Activated gamma-delta T cell treated with Interleukin-2 at 50 U/mL for 16 hours (primary cell): Measurements from ENCODE around the gene RAB15.
A peak's percentile ranks its signal among the peaks of the same experiment; 100 is the strongest.

Source experiments
- DNase-seq: peaks from one replicate; pipeline ENCODE4 v3.0.0-alpha.2; 2020

The RAB15 gene

DNA sequence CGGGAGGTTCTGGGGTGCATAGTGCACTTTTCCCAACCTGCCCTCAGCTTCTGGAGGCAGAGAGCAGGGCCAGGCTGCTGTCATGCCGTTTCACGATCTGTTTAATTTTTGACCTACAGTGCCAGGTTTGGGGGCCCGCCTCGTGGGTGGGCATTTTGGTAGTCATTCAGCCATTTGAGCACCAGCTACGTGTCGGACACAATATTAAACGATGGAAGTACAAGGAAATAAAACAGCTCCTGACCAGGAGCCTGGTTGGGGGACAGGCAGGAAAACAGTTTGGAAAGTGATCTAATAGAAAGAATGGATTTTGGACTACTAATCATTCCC, 15.3 kb upstream of the RAB15 start:
- DNase-seq: no peak

DNA sequence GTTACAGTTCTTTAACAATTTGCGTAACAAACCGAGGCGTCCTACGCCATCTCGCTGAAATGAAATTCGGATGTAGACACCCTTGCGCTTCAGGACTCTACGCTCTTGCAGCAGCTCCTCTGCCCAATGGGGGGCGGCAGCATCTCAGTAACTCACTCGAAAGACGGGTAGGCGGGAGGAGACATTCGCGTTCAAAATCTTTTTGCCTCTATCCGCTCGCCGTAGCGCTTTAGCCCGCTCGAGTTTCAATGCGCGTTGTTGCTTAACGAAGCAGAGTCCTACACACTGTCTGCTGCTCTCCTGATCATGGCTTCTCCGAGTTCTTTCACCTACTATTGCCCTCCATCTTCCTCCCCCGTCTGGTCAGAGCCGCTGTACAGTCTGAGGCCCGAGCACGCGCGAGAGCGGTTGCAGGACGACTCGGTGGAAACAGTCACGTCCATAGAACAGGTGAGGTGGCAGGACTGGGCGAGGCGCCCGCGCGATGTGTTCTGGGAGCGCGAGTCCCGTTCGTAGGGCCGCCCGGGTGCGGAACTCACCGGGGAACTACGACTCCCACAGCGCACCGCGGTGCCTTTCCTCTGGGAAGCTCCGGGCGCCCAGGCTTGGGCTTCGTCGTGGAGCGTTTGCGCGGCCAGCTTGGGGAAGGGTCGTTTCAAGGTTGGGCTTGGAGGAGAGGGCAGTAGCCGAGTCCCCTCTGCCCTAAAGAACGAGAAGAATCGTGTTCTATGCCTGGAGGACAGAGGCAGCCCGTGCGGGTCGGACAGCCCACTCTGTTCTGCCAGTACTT, 14.7 kb upstream of the RAB15 start, which contains the start of gene FNTB:
TSS of gene FNTB (plus strand) at position 248 of the 790 bp plus-strand sequence. CDS start at position 307, 59 bp downstream.
- DNase-seq: peak; percentile 90

DNA sequence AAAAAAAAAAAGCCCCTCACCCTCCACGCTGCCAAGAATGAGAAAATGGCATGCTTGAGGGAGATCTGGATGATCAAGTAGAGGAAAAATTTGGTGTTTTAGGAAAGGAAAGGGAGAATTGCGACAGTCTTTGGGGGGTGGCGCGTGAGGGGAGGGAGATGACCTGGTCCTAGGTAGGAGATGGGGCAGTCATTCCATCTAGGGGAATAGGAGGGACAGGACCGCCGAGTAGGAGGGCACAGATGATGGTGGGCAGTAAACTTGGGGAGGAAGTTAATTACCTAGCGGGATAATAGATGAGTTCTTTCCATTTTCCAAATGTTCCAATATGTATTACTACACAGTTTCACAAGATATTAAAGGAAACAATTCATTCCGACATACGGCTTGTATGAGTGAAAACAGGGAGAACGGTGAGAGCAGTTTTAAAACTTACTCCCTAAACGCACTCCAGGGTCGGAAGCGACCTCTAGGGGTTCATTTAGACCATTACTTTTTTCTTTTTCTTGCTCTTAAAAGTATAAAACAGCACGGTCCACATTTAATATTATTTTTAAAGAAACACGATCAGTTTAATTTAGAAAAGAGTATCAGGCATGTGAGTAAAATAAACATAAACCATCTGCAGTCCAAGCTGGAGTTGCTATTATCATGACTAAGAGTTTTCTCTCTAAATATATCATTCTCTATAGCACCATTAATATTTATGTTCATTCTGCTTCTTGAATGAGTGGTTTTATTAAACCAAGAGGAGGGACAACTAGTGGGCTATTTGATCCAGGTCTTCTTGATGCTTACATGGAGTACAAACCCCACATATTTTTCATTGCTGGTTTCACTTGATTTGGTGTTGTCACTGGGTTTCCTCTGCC, 11.5 kb upstream of the RAB15 start:
- DNase-seq: peak; percentile 31

DNA sequence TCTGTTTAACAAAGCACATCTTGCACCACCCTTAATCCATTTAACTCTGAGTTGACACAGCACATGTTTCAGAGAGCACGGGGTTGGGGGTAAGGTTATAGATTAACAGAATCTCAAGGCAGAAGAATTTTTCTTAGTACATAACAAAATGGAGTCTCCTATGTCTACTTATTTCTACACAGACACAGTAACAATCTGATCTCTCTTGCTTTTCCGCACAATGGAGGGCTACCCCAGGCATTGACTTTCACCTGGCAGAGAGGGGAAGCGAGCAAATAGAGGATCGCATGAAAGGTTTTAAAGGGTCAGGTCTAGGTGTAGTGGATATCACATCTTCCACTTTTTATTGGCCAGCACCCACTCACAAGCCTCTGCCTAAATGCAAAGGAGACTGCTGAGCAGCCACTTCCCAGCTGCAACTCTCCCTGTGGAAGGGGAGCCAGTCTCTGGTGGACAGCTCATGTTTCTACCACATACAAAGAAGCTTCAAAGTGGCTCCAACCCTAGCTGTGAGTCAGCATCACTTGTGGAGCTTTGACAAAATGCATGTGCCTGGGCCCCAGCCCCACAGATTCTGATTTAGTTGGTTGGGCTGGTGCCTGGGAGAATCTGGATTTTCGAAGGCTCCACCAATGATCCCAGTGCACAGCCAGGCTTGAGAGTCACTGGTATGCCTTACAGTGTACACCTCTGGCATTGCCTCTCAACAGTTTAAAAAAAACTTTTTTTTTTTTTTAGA, 7.4 kb upstream of the RAB15 start:
- DNase-seq: no peak

DNA sequence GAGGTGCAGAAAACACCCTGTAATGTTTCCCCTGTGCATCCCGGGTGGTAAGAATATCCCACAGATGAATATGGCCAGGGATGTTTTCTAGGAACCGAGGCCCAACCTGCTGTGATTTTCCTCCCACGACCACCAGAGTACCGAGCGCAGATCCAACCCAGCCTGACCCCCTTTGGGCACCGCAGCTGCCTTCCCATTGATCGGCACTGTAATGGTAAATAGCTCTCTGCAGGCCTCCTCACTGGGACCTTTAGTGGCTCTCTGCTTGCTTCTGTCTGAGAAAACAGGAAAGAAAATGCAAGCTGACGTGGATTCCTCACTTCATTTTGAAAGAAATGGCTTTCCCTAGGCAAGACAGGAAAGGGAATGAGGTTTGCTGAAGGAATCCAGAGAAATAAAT, 2.4 kb upstream of the RAB15 start:
- no peak for DNase-seq

DNA sequence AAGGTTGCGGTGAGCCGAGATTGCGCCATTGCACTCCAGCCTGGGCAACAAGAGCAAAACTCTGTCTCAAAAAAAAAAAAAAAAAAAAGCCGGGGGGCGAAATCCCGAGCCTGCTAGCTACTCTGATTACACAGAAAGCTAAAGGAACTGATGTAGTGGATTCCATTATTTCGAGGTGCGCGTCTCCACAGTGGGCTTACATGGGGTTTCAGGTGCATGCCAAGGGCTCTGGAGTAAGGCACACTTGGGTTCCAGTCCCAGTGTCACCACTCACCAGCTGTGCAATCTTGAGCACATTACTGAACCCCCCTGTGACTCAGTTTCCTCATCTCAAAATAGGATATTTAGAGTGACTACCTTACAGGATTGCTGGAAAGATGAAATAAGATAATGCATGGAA, 1.7 kb upstream of the RAB15 start:
- no peak for DNase-seq

DNA sequence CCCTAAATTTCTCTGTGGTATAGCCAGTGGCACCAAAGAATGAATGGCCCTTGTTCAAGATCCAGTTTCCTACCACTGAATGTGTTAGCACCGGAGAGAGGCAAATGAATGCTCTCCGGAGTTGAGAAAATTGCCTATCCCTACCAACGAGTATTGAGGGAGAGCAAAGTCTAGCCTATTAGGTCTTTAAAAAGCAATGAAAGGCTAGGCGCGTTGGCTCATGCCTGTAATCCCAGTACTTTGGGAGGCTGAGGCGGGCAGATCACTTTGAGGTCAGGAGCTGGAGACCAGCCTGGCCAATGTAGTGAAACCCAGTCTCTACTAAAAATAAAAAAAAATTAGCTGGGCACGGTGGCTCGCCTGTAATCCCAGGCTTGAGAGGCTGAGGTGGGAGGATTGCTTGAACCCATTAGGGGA, 898 bp upstream of the RAB15 start:
- DNase-seq: no peak

DNA sequence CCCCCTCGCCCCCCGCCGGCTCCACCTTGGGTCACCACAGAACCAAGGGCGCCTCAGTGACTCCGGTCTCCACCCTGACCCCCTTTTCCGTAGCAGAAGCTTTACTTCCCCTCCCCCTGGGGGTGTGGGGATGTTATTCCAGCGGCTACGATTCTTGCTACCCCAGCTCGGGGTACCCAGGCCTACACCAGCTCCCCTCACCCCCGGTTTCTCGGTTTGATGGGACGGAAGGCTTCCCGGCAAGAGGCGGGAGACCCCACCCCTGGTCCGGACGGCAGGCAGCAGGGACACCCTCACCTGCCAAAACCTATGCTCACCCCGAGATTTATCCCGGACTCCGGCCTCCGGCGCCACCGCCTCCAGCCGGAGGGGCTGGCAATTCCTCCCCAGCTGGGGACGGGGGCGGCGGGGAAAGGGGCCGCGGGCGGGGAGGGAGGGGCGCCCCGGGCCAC, 619 bp downstream of the RAB15 start:
- DNase-seq: no peak

DNA sequence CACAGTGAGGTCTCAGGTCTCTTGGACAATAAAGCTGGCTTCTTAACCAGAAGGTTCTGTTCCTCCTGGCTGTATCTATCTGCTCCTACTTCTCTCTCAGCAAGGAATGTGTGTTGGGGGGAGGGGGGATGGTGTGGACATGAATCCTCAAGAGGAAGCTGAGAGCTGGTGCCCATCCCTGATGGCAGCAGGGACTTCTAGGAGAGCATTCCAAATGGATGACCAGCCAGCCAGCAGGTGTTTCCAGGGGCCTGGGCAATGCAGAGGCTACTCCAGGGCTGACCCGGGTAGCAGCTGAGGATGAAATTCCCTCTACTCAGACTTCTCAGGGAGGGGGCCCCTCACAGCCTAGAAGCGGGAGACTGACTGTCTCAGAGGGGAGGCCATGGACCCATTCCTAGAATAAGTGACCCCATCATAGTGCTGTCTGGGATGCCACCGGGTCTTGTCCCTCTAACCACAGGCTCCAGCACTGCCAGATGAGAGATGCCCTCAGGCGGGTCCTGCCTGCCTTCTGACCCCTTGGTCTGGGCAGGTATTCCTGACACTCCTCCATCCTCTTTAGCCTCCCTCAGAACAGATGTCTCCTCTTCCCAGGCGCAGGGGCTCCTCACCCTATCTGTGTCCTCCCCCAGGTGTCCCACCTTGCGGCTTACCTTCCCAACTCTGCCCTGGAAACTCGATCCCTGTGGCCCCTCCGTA, 1.2 kb downstream of the RAB15 start:
- DNase-seq: no peak

DNA sequence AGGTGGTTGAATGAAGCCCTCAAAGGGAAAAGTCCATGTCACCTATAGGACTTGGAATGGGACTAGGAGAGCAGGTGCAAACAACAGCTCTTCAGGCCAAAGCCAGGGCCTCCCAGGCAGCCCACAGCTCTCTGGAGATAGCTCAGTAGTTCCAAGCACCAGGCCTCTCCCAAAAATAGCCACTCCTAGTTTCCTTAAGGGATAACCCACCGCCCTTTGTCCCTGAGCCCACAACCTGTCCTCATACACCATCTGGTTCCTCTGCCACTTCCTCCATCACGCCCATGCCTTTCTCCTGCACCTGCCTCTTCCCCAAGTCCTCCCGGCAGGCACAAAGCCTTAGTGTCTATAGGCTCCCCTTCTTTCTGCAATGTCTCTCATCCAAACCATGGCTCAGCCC, 2.1 kb downstream of the RAB15 start:
- no peak for DNase-seq

DNA sequence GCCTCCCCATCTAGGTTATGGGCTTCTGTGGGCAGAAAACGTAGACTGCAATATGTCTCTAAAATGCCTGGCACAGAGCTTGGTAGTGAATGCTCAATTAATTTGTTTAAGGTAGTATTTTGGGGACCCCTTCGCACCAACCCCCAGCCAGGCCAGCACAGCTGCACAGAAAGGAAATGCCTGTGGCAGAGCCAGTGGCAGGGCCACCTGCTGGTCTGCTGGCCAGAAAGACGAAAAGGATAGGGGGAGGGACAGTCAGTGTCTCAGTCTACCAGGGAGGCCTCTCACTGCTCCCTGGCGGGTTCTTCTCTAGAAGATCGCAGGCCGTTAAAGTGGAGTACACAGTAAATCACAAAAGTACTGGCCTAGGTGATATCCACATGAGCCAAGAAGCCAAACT, 3.5 kb downstream of the RAB15 start:
- DNase-seq: no peak

DNA sequence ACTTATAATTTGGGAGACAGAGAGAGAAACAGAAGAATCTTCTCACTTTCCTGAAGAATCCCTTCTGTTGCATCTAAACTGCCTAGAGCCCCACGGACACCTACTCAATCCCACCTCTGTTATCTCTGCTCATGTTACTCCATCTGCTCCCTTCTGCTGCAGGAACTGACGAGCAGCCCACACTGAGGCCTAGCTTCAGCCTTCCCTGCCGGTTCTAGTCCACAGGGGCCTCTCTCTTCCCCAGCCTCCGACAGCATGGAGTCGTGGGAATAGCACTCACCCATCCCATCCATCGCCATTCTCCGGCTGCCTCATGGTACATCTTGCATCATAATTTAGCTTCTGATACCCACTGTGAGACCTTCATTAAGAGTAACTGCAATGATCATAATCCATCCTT, 4.0 kb downstream of the RAB15 start:
- DNase-seq: no peak

DNA sequence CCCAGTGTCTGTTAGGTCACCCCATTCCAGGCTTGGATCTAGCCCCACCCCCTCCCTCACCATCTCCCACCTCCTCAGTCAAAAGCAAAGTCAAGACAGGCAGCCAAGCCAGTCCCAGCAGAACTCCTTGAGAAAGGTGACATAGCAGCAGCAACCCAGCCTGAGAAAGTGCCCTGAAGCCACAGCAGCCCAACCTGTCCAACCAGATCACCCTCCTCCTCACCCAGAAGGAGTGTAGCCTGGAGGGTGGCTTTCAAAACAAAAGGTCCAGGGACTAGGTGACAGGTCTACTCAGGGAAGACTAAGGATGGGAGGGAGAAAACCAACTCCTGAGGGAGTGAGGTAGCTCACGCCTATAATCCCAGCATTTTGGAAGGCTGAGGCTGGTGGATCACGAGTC, 5.2 kb downstream of the RAB15 start:
- DNase-seq: no peak

DNA sequence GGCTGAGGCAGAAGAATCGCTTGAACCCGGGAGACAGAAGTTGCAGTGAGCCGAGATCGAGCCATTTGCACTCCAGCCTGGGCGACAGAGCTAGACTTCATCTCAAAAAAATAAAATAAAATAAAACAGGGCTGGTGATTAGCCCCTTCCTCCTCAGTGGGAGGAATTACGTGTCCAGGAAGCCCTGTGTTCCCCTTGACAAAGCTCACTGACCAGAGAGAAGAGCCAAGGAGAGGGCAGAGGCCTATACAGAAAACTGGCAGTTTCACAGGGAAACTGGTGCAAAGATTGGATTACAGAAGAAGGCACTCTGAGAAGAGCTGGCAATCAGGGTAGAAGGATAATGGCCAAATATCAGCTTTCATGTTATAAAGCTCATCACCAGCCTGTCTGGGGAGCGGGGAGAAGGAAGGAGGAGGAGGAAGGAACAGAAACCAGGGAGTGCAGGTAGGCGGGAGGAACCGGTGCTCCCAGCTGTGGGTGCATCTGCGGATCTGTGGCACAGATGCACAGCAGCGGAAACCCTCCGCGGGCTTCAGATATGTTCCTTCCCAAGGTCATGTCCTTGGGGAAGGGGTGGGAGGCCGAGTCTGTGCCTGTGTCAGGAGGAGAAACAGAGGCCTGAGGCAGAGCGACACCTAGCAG, 6.7 kb downstream of the RAB15 start:
- no peak for DNase-seq

DNA sequence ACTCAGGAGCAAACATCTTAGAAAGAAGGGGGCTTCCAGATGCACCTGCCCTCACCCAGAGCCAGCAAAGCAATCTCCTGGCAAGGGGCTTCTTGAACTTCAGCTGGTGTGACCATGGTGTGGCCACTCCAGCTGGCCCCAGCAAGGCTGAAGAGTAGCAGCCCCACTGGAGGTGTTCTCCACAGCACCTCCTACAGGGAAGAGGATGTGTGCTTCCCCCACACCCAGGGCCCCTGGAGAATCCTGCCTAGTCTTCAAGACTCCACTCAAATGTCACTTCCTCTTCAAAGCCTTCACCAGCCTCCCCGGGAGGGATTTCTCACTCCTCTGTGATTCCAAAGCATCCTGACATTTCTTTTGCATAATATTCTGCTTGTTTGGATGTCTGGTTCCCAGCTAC, 8.5 kb downstream of the RAB15 start:
- no peak for DNase-seq

DNA sequence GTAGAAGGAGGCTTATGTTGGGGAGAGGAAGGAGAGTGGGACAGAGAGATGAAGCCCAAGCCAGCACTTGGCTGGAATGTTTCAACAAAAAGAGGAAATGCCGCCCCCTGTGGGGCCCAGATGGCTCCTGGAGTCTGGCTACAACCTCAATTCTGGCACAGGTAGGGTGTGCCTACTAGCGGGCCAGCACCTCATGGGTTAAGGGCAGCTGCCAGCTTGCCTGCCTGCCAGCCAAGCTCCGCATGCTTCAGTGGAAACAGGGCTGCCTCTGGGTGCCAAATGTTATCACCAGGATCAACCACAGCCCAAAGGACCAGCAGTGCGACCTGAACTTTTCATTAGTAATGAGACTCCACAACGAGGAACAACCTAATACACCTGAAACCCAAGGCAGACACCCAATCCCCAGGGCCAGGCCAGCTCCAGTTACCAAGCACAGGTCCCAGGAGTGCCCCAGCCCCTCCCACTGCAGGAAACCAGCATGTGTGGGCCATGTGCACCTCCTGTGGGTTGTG, 11.3 kb downstream of the RAB15 start:
- DNase-seq: no peak

DNA sequence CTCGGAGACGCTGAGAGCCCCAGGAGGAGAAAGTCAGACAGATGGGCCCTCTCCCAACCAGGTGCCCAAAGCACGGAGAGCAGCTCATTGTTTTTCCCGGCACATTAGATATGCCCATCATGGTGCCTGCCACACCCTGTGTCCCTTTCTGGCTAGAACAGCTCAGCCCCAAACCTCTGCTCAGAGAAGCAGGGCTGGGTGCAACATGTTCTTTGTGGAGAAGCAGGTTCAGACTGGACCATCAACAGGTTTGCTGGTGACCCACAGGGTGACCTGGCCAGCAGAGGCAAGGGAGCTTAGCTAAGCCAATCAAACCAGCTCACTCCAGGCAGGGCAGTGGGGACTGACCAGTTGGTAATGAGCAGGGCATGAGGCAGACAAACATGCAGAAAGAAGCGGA, 13.4 kb downstream of the RAB15 start:
- no peak for DNase-seq

DNA sequence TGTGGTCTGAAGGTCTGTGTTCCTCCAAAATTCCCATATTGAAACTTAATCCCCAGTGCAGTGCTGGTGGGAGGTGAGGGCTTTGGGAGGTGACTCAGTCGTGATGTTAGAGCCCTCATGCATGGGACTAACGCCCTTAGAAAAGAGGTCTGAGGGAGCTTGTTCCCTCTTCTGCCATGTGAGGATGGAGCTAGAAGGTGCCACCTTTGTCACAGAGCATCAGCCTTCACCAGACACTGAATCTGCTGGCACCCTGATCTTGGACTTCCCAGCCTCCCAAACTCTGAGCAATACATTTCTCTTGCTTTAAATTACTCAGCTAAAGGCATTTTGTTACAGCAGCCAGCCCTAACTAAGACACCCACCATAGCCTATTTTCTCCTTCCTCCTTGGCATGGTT, 13.9 kb downstream of the RAB15 start:
- no peak for DNase-seq

DNA sequence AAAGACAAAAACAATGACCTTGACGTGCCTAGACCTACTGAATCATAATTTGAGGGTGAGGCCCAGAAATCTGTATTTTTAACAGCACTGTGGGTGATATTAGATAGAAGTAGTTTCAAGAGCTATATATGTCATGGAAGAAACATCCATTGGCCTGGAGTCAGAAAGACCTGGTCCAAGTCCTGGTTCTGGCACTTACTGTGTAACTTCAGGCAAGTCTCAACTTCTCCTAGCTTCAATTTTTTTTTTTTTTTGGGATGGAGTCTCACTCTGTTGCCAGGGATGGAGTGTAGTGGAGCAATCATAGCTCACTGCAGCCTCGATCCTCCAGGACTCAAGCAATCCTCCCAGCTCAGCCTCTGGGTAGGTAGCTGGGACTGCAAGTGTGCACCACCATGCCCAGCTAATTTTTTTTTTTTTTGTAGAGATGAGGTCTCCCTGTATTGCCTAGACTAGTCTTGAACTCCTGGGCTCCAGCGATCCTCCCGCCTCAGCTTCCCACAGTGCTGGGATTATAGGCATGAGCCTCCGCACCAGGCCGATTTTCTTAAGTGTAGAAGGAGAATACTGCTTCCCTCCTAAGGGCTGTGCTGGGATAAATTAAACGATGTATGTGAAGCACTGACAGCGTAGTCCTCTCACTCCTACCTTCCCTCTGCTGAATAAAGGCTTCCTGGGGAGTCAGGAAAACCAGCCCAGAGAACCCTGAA, 15.3 kb downstream of the RAB15 start:
- DNase-seq: no peak

DNA sequence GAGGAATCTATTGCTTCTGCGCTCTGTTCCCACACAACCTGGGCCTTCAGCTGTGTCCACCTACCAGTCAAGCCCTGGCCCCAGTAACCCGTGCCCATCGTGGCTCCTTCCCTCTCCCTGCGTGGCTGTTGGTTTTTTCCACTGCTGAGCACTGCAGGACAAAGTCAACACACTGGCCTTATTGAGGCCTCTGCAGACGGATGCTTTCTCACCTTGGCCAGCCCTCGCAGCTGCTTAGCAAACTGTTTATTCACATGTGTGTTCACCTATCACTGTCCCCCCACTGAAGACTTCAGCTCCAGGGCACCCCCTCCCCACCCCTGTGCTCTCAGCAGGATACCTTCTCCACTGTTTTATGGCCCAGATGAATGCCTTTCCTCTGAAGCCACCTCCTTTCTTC, 16.8 kb downstream of the RAB15 start:
- DNase-seq: no peak

DNA sequence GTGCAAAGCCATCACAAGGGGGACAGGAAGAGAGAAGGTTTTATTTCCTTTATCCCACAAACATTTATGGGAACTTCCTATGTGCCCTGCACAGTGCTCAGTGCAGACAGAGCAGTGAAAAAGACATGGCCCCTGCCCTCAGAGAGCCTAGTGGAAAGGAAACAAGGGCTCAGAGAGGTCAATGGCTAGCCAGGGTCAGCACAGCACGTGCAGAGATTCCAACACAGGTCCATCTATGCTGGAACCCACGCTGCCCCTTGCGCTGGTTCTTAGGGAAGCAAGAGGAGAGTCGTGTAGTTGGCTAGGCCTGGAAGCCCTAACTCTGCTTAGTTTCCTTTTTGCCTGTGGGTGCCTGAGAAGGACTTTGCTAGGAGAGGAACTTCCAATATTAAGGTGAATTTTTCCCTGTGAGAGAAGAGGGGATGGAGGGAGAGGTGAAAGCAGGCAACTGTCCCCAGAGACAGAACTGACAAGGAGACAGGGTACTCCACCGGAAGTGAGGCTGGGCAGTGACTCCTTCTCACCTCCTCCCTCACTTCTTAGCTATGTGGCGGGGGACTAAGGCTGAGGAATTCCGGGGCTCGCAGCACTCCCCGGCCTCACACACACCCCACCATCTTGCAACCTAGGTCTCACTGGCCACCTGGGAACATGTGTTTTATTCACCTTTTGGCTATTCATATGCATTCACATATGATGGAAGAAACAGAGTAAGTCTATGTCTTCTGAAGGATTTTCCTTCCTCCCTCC, 17.5 kb downstream of the RAB15 start:
- no peak for DNase-seq
